Stimulated activated CD8-positive, alpha-beta memory T cell treated with anti-CD3 and anti-CD28 coated beads, Interleukin-12 subunit alpha, Interleukin-12 subunit beta, amount 100 ng/mL, for 4 hours (primary cell): ENCODE measurements around the gene DNAJC15.
"Not testable (repeated sequence)": the region's sequence is repeated elsewhere in the genome, so short reads cannot be mapped to it uniquely, and the experiment has no call there.

Experiments used
- DNase-seq: peaks from one replicate; pipeline ENCODE4 v3.0.0-alpha.2; 2020; ENCODE audit warnings: low read depth

Gene DNAJC15

DNA sequence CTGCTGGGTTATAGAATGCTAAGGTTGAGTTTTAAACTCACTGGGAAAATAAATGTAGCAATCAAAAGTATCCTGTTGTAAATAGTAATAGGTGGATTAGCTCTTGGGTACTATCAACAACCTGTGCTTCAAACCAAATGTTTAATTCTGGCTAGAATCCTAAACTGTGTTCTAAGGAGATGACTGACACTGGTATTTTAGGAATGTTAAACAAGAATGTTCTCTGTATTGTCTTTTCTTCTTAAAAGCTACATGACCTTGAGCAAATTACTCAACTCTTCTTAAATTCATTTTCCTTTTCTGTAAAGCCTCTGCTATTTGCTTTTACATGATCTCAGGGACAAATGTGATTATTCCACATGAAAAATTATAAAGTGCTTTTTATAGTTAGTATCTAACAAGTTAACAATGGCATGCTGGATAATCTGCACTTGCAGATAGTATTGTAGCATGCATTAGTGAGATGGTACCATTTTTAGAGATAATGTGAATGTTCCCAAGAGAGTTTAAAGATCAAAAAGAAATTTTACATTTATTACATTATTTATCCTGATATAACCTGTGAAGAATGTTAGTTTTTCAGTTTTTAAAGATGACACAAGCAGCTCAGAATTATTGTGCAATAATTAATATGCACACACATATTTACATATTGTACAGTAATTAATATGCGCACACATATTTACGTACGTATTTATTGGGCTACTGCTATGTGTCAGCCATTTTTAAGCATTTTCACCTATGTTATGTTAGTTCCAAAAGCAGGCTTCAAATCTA, 17.7 kb upstream of the DNAJC15 start:
- no peak for DNase-seq

DNA sequence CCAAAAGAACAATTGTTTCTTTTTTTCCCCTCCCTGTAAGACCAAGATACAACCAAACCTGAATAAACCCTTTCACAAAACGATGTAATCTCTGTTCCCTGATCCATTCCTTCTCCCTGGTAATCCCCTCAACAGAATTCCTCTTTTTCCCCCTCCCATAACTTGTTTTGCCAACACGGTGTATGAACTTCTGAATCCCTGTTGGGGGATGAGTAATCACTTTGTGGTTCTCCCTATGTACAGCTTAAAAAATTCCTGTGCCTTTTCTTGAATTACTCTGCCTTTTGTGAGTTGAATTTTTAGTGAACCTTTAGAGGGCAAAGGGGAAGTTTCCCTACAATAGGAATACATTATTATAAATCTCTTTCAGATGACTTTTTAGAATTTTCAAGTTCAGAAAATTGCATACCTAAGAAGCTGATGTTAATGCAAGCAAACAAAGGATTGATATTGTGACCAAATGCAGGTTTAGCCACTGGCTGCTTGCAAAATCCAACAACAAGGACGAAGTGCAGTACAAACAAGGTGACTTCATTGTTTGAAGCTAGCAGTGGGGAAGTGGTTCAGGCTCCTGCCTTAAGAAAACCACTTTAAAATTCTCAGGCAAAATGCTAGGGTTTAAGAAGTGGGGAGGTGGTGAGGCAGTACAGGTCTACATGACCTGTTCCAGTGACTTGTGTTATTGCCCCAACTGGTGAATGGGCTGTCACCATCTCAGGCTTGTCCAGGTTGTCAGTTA, 16.3 kb upstream of the DNAJC15 start:
- no peak for DNase-seq

DNA sequence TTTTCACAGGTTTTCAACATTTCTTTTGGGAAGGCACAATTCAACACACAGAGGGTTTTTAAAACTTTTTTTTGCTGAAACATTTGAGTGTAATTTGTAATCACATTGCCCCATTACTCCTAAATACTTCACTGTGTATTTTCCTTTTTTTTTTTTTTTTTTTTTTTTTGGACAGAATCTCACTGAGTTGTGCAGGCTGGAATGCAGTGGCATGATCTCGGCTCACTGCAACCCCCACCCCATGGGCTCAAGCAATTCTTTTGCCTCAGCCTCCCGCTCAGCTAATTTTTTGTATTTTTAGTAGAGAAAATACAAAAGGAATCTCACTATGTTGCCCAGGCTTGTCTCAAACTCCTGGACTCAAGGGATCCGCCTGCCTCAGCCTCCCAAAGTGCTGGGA, 14.8 kb upstream of the DNAJC15 start:
- DNase-seq, result no peak

DNA sequence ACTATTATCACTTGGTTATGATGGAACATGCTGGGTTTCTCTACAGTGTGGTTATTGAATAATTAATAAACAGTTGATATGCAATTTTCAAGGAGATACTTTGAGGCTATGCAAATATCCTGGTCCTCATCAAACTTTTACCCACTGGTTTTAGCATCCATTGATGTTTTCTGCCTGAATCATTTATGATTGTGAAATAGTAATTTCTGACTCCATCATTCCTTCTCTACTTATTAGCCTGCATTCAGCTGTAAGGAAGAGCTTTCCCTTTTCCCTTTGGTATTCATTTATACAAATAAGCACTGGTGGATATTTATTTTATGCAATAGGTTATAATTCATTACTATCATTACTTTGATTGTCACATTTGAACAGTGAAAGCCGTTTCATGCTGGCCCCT, 13.9 kb upstream of the DNAJC15 start:
- no peak for DNase-seq

DNA sequence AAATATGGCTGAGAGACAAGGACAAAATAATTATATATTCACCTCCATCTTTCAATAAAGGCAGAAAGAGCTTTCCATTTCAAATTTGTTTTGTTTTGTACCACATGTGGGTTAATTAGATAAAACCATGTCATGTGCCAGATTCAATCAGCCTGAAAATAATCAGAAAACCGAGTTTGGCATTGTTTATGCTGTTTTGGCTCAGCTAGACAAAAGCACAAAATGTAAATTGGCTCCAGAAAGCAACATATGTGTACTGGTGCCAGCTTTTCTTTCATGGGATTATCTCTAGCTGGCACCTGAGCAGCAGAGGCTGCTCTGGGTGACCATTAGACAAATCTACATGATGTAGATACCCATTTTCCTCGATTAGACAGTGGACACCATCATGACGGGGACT, 9.2 kb upstream of the DNAJC15 start:
- DNase-seq, result no peak

DNA sequence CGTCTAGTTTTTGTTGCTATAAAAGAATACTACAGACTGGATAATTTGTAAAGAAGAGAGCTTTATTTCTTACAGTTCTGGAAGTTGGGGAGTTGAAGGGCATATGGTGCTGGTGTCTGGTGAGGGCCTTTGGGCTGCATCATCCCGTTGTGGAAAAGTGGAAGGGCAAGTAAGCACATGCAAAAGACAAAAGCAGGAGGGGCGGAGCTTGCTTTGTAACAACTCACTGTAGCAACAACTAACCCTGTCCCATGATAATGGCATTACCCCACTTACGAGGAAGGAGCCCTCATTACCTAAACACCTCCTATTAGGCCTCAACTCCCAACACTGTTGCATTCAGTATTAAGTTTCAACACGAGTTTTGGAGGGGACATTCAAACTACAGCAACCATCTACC, 7.2 kb upstream of the DNAJC15 start:
- no peak for DNase-seq

DNA sequence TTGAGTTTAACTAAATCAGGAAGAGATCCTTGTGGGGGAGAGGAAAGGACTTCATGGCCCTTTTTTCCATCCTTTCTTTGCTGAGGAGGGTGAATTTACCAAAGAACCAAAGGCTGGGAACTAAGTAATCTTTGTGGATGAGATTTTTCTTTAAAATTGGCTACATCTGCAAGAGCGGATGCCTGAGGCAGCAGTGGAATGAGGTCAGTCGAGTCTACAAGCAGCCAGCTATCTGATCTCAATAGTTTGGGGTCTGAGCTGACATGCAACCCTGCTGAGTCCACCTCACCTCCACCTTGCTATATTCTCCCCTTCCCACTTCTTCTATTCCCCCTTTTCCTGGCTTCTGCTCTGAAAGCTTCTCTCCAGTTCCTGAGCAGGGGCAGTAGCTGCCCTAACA, 3.6 kb upstream of the DNAJC15 start:
- no peak for DNase-seq

DNA sequence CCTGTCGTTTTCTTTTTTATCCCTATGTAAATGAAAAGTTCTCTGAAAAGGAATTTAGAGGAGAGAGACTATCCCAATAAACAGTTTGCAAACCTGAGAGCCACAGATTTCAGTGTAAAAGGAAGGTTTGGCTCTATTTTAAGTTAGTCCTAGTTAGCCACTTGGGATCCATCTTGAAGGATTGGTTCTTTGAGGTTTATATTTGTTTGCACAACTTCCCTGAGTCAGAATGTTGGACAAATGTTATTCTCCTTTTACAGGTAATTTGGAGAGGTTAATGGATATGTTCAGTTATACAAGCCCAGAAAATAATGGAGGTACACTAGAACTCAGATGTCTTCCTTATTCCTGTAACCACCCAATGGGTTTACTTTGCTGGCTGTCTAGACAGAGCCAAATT, 2.6 kb upstream of the DNAJC15 start:
- DNase-seq, result no peak

DNA sequence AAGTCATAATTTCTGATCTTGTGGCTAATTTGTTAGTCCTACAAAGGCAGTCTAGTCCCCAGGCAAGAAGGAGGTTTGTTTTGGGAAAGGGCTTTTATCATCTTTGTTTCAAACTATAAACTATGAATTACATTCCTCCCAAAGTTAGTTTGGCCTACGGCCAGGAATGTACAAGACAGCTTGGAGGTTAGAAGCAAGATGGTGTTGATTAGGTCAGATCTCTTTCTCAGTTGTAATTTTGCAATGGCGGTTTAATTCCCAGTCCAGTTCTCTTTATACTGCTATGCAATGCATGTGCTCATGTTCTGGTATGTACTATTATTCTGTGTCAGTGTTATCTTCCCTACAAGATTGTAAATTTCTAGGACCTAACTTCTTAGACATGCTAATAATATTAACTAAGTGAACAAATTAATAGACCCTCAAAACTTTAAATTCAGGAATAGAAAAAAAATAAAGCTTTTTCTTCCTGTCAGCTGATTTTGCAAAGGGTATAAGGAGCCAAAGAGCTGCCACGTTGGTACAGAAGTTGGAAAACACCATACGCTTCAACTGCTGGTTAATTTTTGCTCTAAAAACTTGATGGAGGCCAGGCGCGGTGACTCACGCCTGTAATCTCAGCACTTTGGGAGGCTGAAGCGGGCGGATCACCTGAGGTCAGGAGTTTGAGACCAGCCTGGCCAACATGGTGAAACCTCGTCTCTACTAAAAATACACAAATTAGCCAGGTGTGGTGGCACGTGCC, 1.3 kb upstream of the DNAJC15 start:
- DNase-seq, result no peak

DNA sequence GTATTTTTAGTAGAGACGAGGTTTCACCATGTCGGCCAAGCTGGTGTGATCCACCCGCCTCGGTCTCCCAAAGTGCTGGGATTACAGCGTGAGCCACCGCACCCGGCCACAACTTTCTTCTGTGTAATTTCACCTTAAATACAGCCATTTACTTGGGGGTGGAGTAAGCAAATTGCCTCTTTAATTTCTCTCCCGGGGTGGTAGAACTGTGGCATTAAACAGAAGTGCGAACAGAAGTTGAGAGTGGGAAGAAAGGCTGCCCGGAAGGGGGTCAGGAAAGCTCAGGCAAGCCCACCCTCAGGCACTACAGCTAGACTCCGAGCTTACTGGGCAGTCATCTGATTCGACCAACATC, 475 bp upstream of the DNAJC15 start:
- DNase-seq, result no peak

DNA sequence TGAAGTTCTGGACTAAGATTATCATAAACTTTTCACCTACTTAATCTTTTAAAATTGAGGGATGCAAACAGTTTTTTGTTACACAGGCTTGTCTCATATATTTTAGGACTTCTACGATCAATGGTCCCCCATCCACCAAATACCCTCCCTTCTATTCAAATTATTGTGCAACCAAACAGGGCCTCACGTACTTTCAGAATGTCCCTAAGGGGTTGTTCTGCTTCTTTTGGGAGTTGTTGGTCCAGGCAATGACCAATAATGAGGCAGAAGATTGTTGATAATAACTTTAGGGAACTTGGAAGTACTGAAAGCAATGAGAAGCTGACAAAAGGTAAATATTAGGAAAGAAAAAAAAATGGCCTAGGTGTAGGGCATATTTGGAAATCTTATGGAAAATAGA, 2.9 kb downstream of the DNAJC15 start:
- no peak for DNase-seq

DNA sequence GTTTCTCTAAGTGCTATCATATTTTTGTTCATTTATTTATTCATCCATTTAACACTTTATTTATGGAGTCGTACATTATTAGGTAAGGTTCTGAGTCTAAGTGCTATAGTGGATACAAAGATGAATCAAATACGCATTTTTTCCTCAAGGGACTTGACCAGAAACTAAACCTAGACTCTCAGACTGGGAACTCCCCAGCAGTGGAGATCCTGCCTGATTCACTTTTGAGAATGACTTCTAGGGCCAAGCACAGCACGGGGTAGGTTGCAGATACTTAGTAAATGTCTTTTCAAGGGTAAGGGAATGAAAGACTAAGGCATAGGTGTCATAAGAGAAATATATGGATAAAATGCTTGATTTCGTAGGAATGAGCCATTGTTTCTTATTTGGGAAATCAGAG, 7.2 kb downstream of the DNAJC15 start:
- DNase-seq, result no peak

DNA sequence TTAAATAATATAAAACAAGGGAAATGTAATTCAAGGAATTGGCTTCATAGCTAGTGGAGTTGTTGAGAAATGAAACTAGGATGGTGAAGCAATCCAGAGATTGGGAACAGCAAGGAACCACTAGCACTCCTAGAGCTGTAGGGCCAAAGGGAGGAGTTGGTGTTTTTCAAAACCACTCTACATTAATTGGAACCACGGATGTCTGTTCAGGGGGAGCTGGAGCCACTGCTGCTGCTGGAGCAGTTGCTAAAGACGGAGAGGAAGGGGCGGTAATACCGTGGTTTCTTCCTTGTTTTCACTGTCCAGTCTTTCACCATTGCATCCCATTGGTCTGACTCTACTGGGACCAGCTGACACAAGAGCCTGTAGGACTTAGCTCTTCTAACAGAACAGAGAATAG, 8.5 kb downstream of the DNAJC15 start:
- DNase-seq, result no peak

DNA sequence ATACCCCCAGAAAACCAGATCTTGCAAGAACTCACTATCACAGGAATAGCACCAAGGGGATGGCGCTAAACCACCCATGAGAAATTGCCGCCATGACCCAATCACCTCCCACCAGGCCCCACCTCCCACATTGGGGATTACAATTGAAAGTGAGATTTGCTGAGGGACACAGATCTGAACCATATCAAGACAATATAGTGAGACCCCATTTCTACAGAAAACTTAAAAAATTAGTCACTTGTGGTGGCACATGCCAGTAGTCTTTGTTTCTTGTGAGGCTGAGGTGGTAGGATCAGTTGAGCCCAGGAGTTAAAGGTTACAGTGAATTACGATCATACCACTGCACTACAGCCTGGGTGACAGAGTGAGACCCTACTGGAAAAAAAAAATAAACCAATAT, 9.7 kb downstream of the DNAJC15 start:
- DNase-seq, result no peak

DNA sequence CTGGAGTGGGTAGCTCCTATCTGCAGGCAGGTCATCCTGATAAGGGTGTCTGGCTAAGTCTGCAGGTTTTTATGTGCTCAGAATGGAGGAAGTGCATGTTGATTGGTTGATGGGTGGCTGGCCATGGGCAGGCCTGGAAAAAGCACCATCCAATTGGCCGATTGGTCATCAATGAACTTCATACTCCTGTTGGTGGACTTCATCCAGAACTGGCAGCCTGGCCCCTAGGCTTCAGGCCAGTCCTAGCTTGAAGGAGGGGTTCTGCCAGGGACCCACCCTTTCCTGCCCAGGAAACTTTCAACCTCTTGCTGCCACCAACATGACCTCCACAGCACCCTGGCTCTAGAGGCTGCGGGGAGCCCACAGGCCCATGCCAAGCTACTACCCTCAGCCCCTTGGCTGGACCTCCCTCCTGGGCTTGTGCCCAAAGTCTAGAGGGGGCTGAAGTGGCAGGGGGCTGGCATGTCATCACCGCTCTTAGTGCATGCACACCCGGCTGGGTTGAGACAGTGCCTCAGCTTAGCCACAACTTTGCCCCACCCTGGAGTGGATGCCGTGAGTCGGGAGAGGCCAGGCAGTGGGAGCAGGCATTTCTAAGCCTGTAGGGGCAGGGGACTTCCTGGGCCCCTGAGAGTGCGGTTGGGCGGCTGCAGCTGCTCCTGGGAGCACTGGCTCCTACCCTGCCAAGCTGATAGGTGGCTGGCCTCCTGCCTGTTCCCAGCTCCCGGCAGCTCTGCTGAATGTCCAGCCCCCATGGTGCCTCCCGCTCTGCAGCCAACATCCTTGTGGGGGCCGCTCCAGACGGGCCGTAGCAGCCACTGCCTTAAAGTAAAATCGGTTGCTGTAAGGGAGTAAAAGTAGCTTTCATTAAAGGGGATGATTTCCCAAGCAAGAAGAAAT, 13.2 kb downstream of the DNAJC15 start:
- no peak for DNase-seq

DNA sequence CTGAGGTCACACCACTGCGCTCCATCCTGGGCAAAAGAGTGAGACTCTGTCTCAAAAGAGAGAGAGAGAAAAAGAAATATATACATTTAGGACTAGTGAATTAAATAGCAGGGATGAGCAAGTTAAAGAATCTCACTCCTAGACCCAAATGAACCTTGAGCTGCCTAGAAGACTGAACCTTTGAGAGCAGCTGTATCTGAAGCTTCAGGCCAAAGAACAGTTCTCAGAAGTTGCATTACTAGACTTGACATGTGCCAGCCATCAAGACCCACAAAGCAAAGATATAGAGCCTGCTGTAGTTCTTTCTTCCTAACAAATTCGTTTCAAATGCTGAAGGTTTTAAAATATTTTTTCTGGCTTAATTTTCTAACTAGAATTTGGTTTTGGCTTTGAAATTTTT, 16.6 kb downstream of the DNAJC15 start:
- DNase-seq, result no peak

DNA sequence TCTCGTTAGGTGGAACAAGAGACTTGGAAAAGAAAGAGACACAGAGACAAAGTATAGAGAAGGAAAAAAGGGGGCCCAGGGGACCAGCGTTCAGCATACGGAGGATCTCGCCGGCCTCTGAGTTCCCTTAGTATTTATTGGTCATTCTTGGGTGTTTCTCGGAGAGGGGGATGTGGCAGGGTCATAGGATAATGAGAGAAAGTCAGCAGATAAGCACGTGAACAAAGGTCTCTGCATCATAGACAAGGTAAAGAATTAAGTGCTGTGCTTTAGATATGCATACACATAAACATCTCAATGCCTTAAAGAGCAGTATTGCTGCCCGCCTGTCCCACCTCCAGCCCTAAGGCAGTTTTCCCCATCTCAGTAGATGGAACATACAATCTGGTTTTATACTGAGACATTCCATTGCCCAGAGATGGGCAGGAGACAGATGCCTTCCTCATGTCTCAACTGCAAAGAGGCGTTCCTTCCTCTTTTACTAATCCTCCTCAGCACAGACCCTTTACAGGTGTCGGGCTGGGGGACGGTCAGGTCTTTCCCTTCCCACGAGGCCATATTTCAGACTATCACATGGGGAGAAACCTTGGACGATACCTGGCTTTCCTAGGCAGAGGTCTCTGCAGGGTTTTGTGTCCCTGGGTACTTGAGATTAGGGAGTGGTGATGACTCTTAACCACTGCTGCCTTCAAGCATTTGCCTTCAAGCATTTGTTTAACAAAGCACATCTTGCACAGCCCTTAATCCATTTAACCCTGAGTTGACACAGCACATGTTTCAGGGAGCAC, 17.4 kb downstream of the DNAJC15 start:
- DNase-seq, result not testable (repeated sequence)

DNA sequence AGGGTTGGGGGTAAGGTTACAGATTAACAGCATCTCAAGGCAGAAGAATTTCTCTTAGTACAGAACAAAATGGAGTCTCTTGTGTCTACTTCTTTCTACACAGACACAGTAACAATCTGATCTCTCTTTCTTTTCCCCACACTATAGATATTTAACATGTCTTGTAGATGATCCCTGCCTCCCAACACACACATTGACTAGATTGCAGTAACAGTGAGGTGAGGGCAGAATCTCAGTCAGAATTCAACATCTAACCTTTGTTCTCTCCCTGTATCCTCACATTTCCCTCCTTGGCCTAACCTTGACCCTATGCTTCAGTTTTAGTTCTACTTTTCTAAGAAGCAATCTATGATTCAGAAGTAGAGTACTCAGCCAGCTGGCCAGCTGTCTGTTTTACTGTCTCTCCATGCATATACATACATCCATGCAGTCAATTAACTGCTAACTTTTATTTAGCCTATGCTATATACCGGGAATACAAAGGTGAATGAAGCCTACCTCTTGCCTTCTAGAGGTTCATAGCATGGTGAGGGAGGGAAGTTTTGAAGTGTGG, 18.1 kb downstream of the DNAJC15 start:
- no peak for DNase-seq

DNA sequence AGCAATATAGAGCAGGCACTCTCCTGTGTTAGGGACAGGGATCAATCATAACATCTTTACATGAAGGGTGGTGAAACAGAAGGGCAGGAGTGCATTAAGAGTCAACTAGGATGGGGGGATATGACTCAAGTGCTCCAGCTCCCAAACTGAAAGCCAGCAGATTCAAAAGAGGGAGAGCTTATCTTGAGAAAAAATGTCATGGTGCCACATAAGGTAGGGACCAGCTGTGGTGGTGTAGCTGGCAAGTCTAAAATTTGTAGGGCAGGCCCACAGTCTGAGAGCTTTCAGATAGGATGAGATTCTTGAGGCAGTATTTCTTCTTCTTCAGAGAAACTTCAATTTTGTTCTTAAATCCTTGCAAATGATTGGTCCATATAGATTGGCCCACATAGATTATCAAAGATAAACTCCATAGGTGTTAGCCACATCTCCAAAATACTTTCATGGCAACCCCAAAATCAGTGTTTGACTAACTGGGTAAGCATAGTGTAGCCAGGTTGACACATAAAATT, 19.1 kb downstream of the DNAJC15 start:
- DNase-seq, result no peak

DNA sequence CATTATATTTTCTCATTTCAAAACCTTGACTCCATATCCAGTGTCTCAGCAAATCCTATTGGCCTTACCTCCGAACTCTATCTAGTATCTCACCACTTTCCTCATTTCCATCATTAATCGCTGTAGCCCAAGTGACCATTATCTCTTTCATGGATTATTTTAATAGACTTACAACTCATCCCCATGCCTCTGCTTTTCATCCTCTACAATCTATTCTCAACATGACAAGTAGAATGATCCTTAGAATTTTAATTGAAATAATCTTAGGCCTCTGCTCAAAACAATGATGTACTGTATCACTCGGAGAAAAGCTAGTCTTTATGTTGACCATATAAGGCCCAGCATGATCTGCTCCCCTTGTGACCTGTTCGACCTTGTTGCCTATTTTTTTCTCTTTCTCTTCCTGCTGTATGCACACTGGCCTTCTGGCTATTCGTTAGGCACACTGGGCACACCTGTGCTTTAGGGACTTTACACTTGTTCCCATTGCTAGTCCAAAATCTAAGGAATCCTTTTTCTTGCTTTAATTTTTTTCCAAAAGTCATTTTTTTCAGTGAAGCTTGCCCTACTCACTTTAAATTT, 21.4 kb downstream of the DNAJC15 start:
- DNase-seq, result no peak
